OCI-LY3 (cell line): ENCODE results near the gene RANBP3L.

Experiments
- EZH2phosphoT487 ChIP-seq: fragments of 200-600 bp; shearing (Covaris generic); IDR thresholded peaks from 2 replicates; pipeline ENCODE4 v1.6.1; 2018; ENCODE audit warnings: antibody characterized with exemption, mixed run types, low read depth
- TF ChIP-seq, protein P1 (sequence below): fragments of 200-600, 300-600 bp; sonication (generic); IDR thresholded peaks from 2 replicates; pipeline ENCODE4 v1.5.1; 2014; ENCODE audit warnings: antibody characterized with exemption, low read length, low read depth

- no peak for TF ChIP-seq EZH2phosphoT487
- TF ChIP-seq, protein P1, sequence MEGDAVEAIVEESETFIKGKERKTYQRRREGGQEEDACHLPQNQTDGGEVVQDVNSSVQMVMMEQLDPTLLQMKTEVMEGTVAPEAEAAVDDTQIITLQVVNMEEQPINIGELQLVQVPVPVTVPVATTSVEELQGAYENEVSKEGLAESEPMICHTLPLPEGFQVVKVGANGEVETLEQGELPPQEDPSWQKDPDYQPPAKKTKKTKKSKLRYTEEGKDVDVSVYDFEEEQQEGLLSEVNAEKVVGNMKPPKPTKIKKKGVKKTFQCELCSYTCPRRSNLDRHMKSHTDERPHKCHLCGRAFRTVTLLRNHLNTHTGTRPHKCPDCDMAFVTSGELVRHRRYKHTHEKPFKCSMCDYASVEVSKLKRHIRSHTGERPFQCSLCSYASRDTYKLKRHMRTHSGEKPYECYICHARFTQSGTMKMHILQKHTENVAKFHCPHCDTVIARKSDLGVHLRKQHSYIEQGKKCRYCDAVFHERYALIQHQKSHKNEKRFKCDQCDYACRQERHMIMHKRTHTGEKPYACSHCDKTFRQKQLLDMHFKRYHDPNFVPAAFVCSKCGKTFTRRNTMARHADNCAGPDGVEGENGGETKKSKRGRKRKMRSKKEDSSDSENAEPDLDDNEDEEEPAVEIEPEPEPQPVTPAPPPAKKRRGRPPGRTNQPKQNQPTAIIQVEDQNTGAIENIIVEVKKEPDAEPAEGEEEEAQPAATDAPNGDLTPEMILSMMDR: no peak
Observed at GRCh38 chr5:36276864-36277263, 24.8 kb downstream of the RANBP3L start.
